HG02763 (cell line): ENCODE results near the gene GPM6B.

Experiments used
- ATAC-seq: cut with Tn5 transposase; IDR thresholded peaks from one replicate; pipeline ENCODE4 v1.9.1; 2021; ENCODE audit warnings: mild to moderate bottlenecking, moderate library complexity; ENCODE audit not compliant: unreplicated experiment

The GPM6B gene

GRCh38 chrX:13825178-13825762, 8.4 kb upstream of the GPM6B start:
- ATAC-seq, result no peak

GRCh38 chrX:13824746-13825145, 7.9 kb upstream of the GPM6B start:
- ATAC-seq, result no peak

GRCh38 chrX:13821738-13822137, 4.8 kb upstream of the GPM6B start:
- ATAC-seq, result no peak

- no peak for ATAC-seq
Measured at GRCh38 chrX:13816176-13816575, 717 bp downstream of the GPM6B start.

- no peak for ATAC-seq
Measured at GRCh38 chrX:13815664-13816063, 1.2 kb downstream of the GPM6B start.

- no peak for ATAC-seq
Measured at GRCh38 chrX:13808865-13809264, 8.0 kb downstream of the GPM6B start.

- no peak for ATAC-seq
Measured at GRCh38 chrX:13808293-13808692, 8.6 kb downstream of the GPM6B start.

- ATAC-seq, result no peak
Measured at GRCh38 chrX:13805241-13805640, 11.7 kb downstream of the GPM6B start.

GRCh38 chrX:13803116-13803515, 13.8 kb downstream of the GPM6B start:
- ATAC-seq, result no peak

GRCh38 chrX:13798184-13798583, 18.7 kb downstream of the GPM6B start:
- no peak for ATAC-seq

- ATAC-seq, result no peak
Measured at GRCh38 chrX:13797512-13797911, 19.4 kb downstream of the GPM6B start.

GRCh38 chrX:13794417-13794816, 22.5 kb downstream of the GPM6B start:
- no peak for ATAC-seq

- no peak for ATAC-seq
Measured at GRCh38 chrX:13793897-13794296, 23.0 kb downstream of the GPM6B start.

- no peak for ATAC-seq
Measured at GRCh38 chrX:13791559-13791958, 25.3 kb downstream of the GPM6B start.

- ATAC-seq, result no peak
Measured at GRCh38 chrX:13791145-13791544, 25.7 kb downstream of the GPM6B start.

GRCh38 chrX:13790206-13791131, 26.4 kb downstream of the GPM6B start:
- ATAC-seq, result no peak

- ATAC-seq, result no peak
Measured at GRCh38 chrX:13786048-13786447, 30.8 kb downstream of the GPM6B start.

GRCh38 chrX:13780868-13781427, 35.9 kb downstream of the GPM6B start:
- ATAC-seq, result no peak

- no peak for ATAC-seq
Measured at GRCh38 chrX:13778916-13779315, 38.0 kb downstream of the GPM6B start.

- no peak for ATAC-seq
Measured at GRCh38 chrX:13776387-13776786, 40.5 kb downstream of the GPM6B start.

- no peak for ATAC-seq
Measured at GRCh38 chrX:13775837-13776236, 41.1 kb downstream of the GPM6B start.

- ATAC-seq, result no peak
Measured at GRCh38 chrX:13774696-13775095, 42.2 kb downstream of the GPM6B start.
